Loucy (cell line): ENCODE measurements around the gene SNX8.

ENCODE experiments used
- EZH2phosphoT487 ChIP-seq: fragments of 200-600 bp; IDR thresholded peaks from 2 replicates; pipeline ENCODE4 v1.6.1; 2018; ENCODE audit warnings: antibody characterized with exemption, mild to moderate bottlenecking, moderate library complexity, borderline replicate concordance
- TF ChIP-seq, protein P1 (sequence below): fragments of 200-600 bp; sonication (generic); conservative IDR thresholded peaks from 2 replicates; pipeline ENCODE4 v1.5.1; 2014; ENCODE audit warnings: mild to moderate bottlenecking, antibody characterized with exemption, low read length

DNA sequence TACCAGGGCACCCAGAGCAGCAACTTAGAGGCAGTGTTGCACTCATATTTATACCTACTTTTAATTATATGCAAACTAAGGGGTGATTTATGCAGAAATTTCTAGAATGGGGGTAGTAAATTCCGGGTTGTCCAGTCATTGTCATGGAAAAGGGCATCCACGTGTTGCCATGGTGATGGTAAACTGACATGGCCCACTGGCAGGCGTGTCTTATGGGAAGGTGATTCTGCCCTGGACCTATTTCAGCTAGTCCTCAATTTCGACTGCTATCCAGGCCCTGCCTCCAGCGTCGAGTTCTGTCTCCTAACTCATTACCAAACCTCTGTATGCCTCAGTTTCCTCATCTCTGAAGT lies 12.8 kb downstream of the SNX8 start:
- TF ChIP-seq, protein P1, sequence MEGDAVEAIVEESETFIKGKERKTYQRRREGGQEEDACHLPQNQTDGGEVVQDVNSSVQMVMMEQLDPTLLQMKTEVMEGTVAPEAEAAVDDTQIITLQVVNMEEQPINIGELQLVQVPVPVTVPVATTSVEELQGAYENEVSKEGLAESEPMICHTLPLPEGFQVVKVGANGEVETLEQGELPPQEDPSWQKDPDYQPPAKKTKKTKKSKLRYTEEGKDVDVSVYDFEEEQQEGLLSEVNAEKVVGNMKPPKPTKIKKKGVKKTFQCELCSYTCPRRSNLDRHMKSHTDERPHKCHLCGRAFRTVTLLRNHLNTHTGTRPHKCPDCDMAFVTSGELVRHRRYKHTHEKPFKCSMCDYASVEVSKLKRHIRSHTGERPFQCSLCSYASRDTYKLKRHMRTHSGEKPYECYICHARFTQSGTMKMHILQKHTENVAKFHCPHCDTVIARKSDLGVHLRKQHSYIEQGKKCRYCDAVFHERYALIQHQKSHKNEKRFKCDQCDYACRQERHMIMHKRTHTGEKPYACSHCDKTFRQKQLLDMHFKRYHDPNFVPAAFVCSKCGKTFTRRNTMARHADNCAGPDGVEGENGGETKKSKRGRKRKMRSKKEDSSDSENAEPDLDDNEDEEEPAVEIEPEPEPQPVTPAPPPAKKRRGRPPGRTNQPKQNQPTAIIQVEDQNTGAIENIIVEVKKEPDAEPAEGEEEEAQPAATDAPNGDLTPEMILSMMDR, result no peak
- TF ChIP-seq EZH2phosphoT487, result no peak
